HEK293 (cell line): ENCODE data around the gene C1orf167.

Source experiments
- CTCF ChIA-PET: fragments of 350-600 bp; formaldehyde crosslinking; extraction: SDS; loops from one replicate; lab custom pipeline; 2021; ENCODE audit warnings: antibody characterized with exemption; lab: Yijun Ruan, JAX
- POLR2A ChIA-PET: fragments of 300-600 bp; formaldehyde crosslinking; extraction: SDS; loops from one replicate; lab custom pipeline; 2020; ENCODE audit warnings: antibody characterized with exemption, inconsistent platforms; lab: Yijun Ruan, JAX
- H3K27ac ChIP-seq: fragments of 200-500 bp; sonication (Bioruptor generic); 2 replicates; pipeline ENCODE4 v1.5.1; 2014; ENCODE audit warnings: low read depth, low read length, control low read depth, inconsistent platforms; ENCODE audit errors: extremely low read depth
- H3K36me3 ChIP-seq, 2 experiments: fragments of 200-500 bp in 1 of 2; sonication (Bioruptor generic) in 1 of 2; 1 replicate in 1 of 2; 2 replicates in 1 of 2; pipeline ENCODE4 v1.5.1; 2014 to 2017; ENCODE audit warnings: inconsistent platforms in 2 of 2, low read length in 2 of 2; ENCODE audit not compliant: control insufficient read depth in 2 of 2, insufficient read depth in 1 of 2
- H3K4me1 ChIP-seq: fragments of 200-500 bp; sonication (Bioruptor generic); 2 replicates; pipeline ENCODE4 v1.5.1; 2014; ENCODE audit warnings: mild to moderate bottlenecking, low read length, inconsistent platforms; ENCODE audit not compliant: control insufficient read depth, insufficient read depth
- H3K4me3 ChIP-seq: 2 replicates; pipeline ENCODE4 v1.5.1; 2011; ENCODE audit warnings: low read depth, mild to moderate bottlenecking, control low read depth, low read length, moderate library complexity
- H3K9me3 ChIP-seq: fragments of 200-500 bp; sonication (Bioruptor generic); 2 replicates; pipeline ENCODE4 v1.5.1; 2014; ENCODE audit warnings: low read depth, low read length, inconsistent platforms; ENCODE audit not compliant: control insufficient read depth, insufficient read depth
- KLF8 ChIP-seq: fragments of 450-650 bp; formaldehyde crosslinking; IDR thresholded peaks from 2 replicates; pipeline ENCODE4 v1.5.1; 2016; ENCODE audit warnings: missing biosample characterization, missing genetic modification characterization
- MZF1 ChIP-seq: fragments of 450-650 bp; formaldehyde crosslinking; IDR thresholded peaks from 2 replicates; pipeline ENCODE4 v1.5.1; 2017; ENCODE audit warnings: missing biosample characterization, missing genetic modification characterization, borderline replicate concordance
- SETDB1 ChIP-seq: IDR thresholded peaks from one replicate; pipeline ENCODE4 v1.6.1; 2017; ENCODE audit warnings: mild to moderate bottlenecking, low read length, moderate library complexity, mixed read lengths; ENCODE audit not compliant: insufficient read length
- YY1 ChIP-seq: fragments of 450-650 bp; formaldehyde crosslinking; IDR thresholded peaks from 2 replicates; pipeline ENCODE4 v1.5.1; 2018; ENCODE audit warnings: missing biosample characterization, missing genetic modification characterization
- YY2 ChIP-seq: fragments of 450-650 bp; formaldehyde crosslinking; IDR thresholded peaks from 2 replicates; pipeline ENCODE4 v1.5.1; 2016; ENCODE audit warnings: missing biosample characterization, missing genetic modification characterization
- ZBTB44 ChIP-seq: fragments of 450-650 bp; IDR thresholded peaks from 2 replicates; pipeline ENCODE4 v1.5.1; 2018; ENCODE audit warnings: missing biosample characterization, mild to moderate bottlenecking, missing genetic modification characterization
- ZFP37 ChIP-seq: fragments of 450-650 bp; formaldehyde crosslinking; IDR thresholded peaks from 2 replicates; pipeline ENCODE4 v1.5.1; 2016; ENCODE audit warnings: missing biosample characterization, missing genetic modification characterization
- ZIC2 ChIP-seq: fragments of 450-650 bp; formaldehyde crosslinking; IDR thresholded peaks from 2 replicates; pipeline ENCODE4 v1.5.1; 2016; ENCODE audit warnings: missing biosample characterization, missing genetic modification characterization
- ZNF121 ChIP-seq: fragments of 450-650 bp; formaldehyde crosslinking; IDR thresholded peaks from 2 replicates; pipeline ENCODE4 v1.5.1; 2016; ENCODE audit warnings: missing biosample characterization, missing genetic modification characterization
- ZNF132 ChIP-seq: fragments of 450-650 bp; formaldehyde crosslinking; IDR thresholded peaks from 2 replicates; pipeline ENCODE4 v1.5.1; 2017; ENCODE audit warnings: missing biosample characterization, missing genetic modification characterization, borderline replicate concordance
- ZNF19 ChIP-seq: fragments of 450-650 bp; formaldehyde crosslinking; IDR thresholded peaks from 2 replicates; pipeline ENCODE4; 2016; ENCODE audit warnings: missing biosample characterization, missing genetic modification characterization, low read depth
- ZNF221 ChIP-seq: fragments of 450-650 bp; formaldehyde crosslinking; IDR thresholded peaks from 2 replicates; pipeline ENCODE4 v1.5.1; 2017; ENCODE audit warnings: missing biosample characterization, missing genetic modification characterization, borderline replicate concordance
- ZNF510 ChIP-seq: fragments of 450-650 bp; formaldehyde crosslinking; IDR thresholded peaks from 2 replicates; pipeline ENCODE4 v1.5.1; 2018; ENCODE audit warnings: mild to moderate bottlenecking, missing genetic modification characterization, missing biosample characterization; ENCODE audit not compliant: insufficient replicate concordance
- ZNF549 ChIP-seq: fragments of 450-650 bp; IDR thresholded peaks from 2 replicates; pipeline ENCODE4 v1.5.1; 2018; ENCODE audit warnings: missing biosample characterization, missing genetic modification characterization, mild to moderate bottlenecking, inconsistent platforms, moderate library complexity
- ZNF555 ChIP-seq: fragments of 450-650 bp; formaldehyde crosslinking; conservative IDR thresholded peaks from 2 replicates; pipeline ENCODE4 v1.5.1; 2017; ENCODE audit warnings: missing biosample characterization, mild to moderate bottlenecking, missing genetic modification characterization, inconsistent platforms
- ZNF596 ChIP-seq: fragments of 450-650 bp; IDR thresholded peaks from 2 replicates; pipeline ENCODE4 v1.5.0; 2018; ENCODE audit warnings: missing biosample characterization, mild to moderate bottlenecking, missing genetic modification characterization, moderate library complexity
- ZNF629 ChIP-seq: fragments of 450-650 bp; formaldehyde crosslinking; IDR thresholded peaks from 2 replicates; pipeline ENCODE4 v1.5.1; 2017; ENCODE audit warnings: missing biosample characterization, missing genetic modification characterization
- ZNF660 ChIP-seq: fragments of 450-650 bp; IDR thresholded peaks from 2 replicates; pipeline ENCODE4 v1.5.1; 2018; ENCODE audit warnings: missing biosample characterization, mild to moderate bottlenecking, missing genetic modification characterization
- ZNF670 ChIP-seq: fragments of 450-650 bp; formaldehyde crosslinking; IDR thresholded peaks from 2 replicates; pipeline ENCODE4 v1.5.1; 2016; ENCODE audit warnings: missing biosample characterization, missing genetic modification characterization, low read depth
- ZNF837 ChIP-seq: fragments of 450-650 bp; formaldehyde crosslinking; IDR thresholded peaks from 2 replicates; pipeline ENCODE4 v1.5.1; 2016; ENCODE audit warnings: missing biosample characterization, missing genetic modification characterization
- TF ChIP-seq, protein P1 (sequence below): fragments of 450-650 bp; formaldehyde crosslinking; IDR thresholded peaks from 2 replicates; pipeline ENCODE4 v1.5.1; 2016; ENCODE audit warnings: missing biosample characterization, missing genetic modification characterization
- TF ChIP-seq, protein P2 (sequence below): fragments of 450-650 bp; formaldehyde crosslinking; IDR thresholded peaks from 2 replicates; pipeline ENCODE4 v1.5.1; 2016; ENCODE audit warnings: missing biosample characterization, missing genetic modification characterization

The C1orf167 gene

DNA sequence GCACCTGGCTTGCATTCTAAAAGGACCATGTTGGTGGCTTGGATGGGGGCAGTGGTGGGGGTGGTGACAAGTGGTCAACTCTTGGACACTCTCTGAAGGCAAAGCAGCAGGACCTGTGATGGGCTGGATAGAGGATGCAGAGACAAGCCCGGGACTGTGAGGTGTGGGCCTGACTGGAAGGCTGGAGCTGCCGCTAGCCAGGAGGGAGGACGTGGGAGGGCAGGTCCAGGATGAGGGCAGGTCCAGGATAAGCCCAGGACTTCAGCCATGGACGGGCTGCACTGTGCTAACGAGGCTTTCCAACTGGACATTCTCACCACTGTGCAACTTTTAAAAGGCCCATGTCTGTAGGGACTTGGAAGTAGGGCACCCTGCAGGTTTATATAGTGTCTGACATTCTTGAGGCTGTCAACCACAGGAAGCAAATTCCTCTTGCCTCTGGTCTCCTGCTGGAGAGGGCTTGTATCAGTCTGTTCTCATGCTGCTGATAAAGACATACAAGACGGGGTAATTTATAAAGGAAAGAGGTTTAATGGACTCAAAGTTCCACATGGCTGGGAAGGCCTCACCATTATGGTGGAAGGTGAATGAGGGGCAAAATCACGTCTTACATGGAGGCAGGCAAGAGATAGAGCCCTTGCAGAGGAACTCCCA, 8.3 kb upstream of the C1orf167 start:
- ChIA-PET CTCF (interaction anchor here (0.7 kb wide), 1 partner anchor 129 kb away, joined by 3 read pairs; no protein-coding TSS in a partner anchor), POLR2A (interaction anchor here (0.6 kb wide), 1 partner anchor 78 kb away, joined by 3 read pairs; no protein-coding TSS in a partner anchor)
- Histone ChIP-seq H3K4me1 (no peaks in the 10 kb centered on the region), H3K9me3 (no peaks in the 10 kb centered on the region), H3K36me3 (peaks cover 0 to 26% of the 10 kb centered on the region in 2 experiments; a peak in 1 of 3 replicates), H3K4me3 (no peak overlapping the region), H3K27ac (no peak overlapping the region)
- TF ChIP-seq ZNF660 (tag by site-specific recombination) (no peak), ZIC2 (tag by site-specific recombination) (peak; percentile 48), ZBTB44 (no peak)

GRCh38 chr1:11757047-11757446, 4.9 kb upstream of the C1orf167 start:
- Histone ChIP-seq H3K27ac (no peak overlapping the region), H3K36me3 (no peaks in the 10 kb centered on the region), H3K9me3 (no peaks in the 10 kb centered on the region), H3K4me3 (no peak overlapping the region), H3K4me1 (no peaks in the 10 kb centered on the region)
- no peak for TF ChIP-seq ZFP37 (tag by site-specific recombination)
- peak; percentile 41 for TF ChIP-seq SETDB1
- POLR2A ChIA-PET = no interaction called here
- CTCF ChIA-PET = no interaction called here

GRCh38 chr1:11759791-11760190, 2.2 kb upstream of the C1orf167 start:
- TF ChIP-seq ZNF121 (peak; percentile 62; the same call in 1 of the 2 replicates), ZNF19 (tag by site-specific recombination) (no peak)
- Histone ChIP-seq H3K9me3 (no peaks in the 10 kb centered on the region), H3K27ac (no peak overlapping the region), H3K36me3 (no peaks in the 10 kb centered on the region), H3K4me3 (no peak overlapping the region), H3K4me1 (no peaks in the 10 kb centered on the region)
- POLR2A ChIA-PET = no interaction called here
- CTCF ChIA-PET = interaction anchor here (0.6 kb wide), 1 partner anchor 328 kb away, joined by 4 read pairs; no protein-coding TSS in a partner anchor

- Histone ChIP-seq H3K36me3 (no peaks in the 10 kb centered on the region), H3K4me3 (no peak overlapping the region), H3K4me1 (no peaks in the 10 kb centered on the region), H3K27ac (no peak overlapping the region), H3K9me3 (no peaks in the 10 kb centered on the region)
- ChIA-PET CTCF (no interaction called here), POLR2A (no interaction called here)
- no peak for TF ChIP-seq ZNF121
- TF ChIP-seq MZF1 (tag by site-specific recombination) = no peak
- TF ChIP-seq ZNF670 (tag by site-specific recombination) = no peak
- TF ChIP-seq ZNF555 (tag by site-specific recombination) = no peak
- TF ChIP-seq ZNF510 (tag by site-specific recombination) = no peak
- no peak for TF ChIP-seq ZNF549 (tag by site-specific recombination)
- TF ChIP-seq YY2 (tag by site-specific recombination) = no peak
- TF ChIP-seq, protein P1, sequence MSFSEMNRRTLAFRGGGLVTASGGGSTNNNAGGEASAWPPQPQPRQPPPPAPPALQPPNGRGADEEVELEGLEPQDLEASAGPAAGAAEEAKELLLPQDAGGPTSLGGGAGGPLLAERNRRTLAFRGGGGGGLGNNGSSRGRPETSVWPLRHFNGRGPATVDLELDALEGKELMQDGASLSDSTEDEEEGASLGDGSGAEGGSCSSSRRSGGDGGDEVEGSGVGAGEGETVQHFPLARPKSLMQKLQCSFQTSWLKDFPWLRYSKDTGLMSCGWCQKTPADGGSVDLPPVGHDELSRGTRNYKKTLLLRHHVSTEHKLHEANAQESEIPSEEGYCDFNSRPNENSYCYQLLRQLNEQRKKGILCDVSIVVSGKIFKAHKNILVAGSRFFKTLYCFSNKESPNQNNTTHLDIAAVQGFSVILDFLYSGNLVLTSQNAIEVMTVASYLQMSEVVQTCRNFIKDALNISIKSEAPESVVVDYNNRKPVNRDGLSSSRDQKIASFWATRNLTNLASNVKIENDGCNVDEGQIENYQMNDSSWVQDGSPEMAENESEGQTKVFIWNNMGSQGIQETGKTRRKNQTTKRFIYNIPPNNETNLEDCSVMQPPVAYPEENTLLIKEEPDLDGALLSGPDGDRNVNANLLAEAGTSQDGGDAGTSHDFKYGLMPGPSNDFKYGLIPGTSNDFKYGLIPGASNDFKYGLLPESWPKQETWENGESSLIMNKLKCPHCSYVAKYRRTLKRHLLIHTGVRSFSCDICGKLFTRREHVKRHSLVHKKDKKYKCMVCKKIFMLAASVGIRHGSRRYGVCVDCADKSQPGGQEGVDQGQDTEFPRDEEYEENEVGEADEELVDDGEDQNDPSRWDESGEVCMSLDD (tag by site-specific recombination) = no peak
- TF ChIP-seq YY1 (tag by site-specific recombination) = no peak
- no peak for TF ChIP-seq ZNF837
- TF ChIP-seq, protein P2, sequence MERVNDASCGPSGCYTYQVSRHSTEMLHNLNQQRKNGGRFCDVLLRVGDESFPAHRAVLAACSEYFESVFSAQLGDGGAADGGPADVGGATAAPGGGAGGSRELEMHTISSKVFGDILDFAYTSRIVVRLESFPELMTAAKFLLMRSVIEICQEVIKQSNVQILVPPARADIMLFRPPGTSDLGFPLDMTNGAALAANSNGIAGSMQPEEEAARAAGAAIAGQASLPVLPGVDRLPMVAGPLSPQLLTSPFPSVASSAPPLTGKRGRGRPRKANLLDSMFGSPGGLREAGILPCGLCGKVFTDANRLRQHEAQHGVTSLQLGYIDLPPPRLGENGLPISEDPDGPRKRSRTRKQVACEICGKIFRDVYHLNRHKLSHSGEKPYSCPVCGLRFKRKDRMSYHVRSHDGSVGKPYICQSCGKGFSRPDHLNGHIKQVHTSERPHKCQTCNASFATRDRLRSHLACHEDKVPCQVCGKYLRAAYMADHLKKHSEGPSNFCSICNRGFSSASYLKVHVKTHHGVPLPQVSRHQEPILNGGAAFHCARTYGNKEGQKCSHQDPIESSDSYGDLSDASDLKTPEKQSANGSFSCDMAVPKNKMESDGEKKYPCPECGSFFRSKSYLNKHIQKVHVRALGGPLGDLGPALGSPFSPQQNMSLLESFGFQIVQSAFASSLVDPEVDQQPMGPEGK = no peak
- TF ChIP-seq KLF8 = no peak
- no peak for TF ChIP-seq ZNF629 (tag by site-specific recombination)
- no peak for TF ChIP-seq ZNF132 (tag by site-specific recombination)
- no peak for TF ChIP-seq ZNF221 (tag by site-specific recombination)
- TF ChIP-seq ZNF596 (tag by site-specific recombination) = no peak
- no peak for TF ChIP-seq ZIC2 (tag by site-specific recombination)
Observed at GRCh38 chr1:11761285-11761684, 708 bp upstream of the C1orf167 start.
